Activated T-cell treated with anti-CD3 and anti-CD28 coated beads for 1 hour (primary cell): ENCODE measurements around the gene AP2A2.

Experiments
- DNase-seq: peaks from one replicate; pipeline ENCODE4 v3.0.0-alpha.2; 2020; ENCODE audit warnings: low read depth

AP2A2 gene

GRCh38 chr11:925496-926301 is at the start of gene AP2A2:
Gene AP2A2 (plus strand): TSS chr11:925870. CDS start chr11:926022, 152 bp downstream.
- peak; percentile 90 for DNase-seq

- no peak for DNase-seq
Observed at GRCh38 chr11:876545-876944, 49.1 kb upstream of the AP2A2 start.

GRCh38 chr11:877565-877964 is 48.1 kb upstream of the AP2A2 start:
- DNase-seq, result no peak

- DNase-seq, result no peak
Observed at GRCh38 chr11:880447-880846, 45.2 kb upstream of the AP2A2 start.

- DNase-seq, result no peak
Observed at GRCh38 chr11:882596-882995, 43.1 kb upstream of the AP2A2 start.

GRCh38 chr11:883527-883926 is 42.1 kb upstream of the AP2A2 start:
- no peak for DNase-seq

- no peak for DNase-seq
Observed at GRCh38 chr11:884578-885070, 41.0 kb upstream of the AP2A2 start.

GRCh38 chr11:886568-886967 is 39.1 kb upstream of the AP2A2 start:
- no peak for DNase-seq

GRCh38 chr11:887589-887988 is 38.1 kb upstream of the AP2A2 start:
- DNase-seq, result no peak

- DNase-seq, result no peak
Observed at GRCh38 chr11:888310-889212, 37.1 kb upstream of the AP2A2 start.

GRCh38 chr11:889257-889656 is 36.4 kb upstream of the AP2A2 start:
- DNase-seq, result no peak

- no peak for DNase-seq
Observed at GRCh38 chr11:889687-890475, 35.8 kb upstream of the AP2A2 start.

GRCh38 chr11:890794-891540 is 34.7 kb upstream of the AP2A2 start:
- DNase-seq, result no peak

GRCh38 chr11:893008-893654 is 32.5 kb upstream of the AP2A2 start:
- no peak for DNase-seq

- no peak for DNase-seq
Observed at GRCh38 chr11:894575-895201, 31.0 kb upstream of the AP2A2 start.

GRCh38 chr11:895331-896110 is 30.1 kb upstream of the AP2A2 start:
- no peak for DNase-seq

GRCh38 chr11:897253-898142 is 28.2 kb upstream of the AP2A2 start:
- no peak for DNase-seq

- no peak for DNase-seq
Observed at GRCh38 chr11:898143-898511, 27.5 kb upstream of the AP2A2 start.
